ENCODE results near the gene RNF8.
"Not testable (repeated sequence)": the region's sequence is repeated elsewhere in the genome, so short reads cannot be mapped to it uniquely, and the experiment has no call there.

Gene RNF8

DNA sequence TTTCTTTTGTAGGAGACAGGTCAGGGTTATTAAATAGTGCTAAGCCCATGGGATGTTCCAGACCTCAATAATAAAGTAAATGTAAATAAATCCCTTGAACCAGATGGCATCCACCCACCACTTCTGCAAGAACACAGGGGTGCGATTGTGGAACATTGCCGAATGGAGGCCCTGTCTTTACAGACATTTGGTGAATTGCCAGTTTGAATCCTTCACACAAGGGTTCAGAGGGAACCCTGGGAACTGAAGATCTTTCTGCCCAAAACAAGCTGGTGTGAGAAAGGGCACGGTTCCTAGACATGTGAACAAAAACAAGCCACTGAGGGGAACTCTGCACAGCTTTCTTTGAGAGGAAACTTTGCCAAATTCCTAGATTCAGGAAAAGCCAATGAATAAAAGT lies 30.2 kb upstream of the RNF8 start:
- Mint-ChIP-seq H3K4me1 (peaks cover 25% of the 10 kb centered on the region), H3K4me3 (no peak overlapping the region), H3K36me3 (ENCODE audit: low read depth) (peaks cover 27% of the 10 kb centered on the region), H3K9me3 (no peaks in the 10 kb centered on the region), H3K27me3 (ENCODE audit: low read depth) (no peaks in the 10 kb centered on the region), H3K27ac (peak overlapping the region; percentile 36 to 66 (median 48))
- TF ChIP-seq, protein P1, sequence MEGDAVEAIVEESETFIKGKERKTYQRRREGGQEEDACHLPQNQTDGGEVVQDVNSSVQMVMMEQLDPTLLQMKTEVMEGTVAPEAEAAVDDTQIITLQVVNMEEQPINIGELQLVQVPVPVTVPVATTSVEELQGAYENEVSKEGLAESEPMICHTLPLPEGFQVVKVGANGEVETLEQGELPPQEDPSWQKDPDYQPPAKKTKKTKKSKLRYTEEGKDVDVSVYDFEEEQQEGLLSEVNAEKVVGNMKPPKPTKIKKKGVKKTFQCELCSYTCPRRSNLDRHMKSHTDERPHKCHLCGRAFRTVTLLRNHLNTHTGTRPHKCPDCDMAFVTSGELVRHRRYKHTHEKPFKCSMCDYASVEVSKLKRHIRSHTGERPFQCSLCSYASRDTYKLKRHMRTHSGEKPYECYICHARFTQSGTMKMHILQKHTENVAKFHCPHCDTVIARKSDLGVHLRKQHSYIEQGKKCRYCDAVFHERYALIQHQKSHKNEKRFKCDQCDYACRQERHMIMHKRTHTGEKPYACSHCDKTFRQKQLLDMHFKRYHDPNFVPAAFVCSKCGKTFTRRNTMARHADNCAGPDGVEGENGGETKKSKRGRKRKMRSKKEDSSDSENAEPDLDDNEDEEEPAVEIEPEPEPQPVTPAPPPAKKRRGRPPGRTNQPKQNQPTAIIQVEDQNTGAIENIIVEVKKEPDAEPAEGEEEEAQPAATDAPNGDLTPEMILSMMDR (IDR thresholded peaks at IDR 0.05; ENCODE audit: unreplicated experiment in 3 of 3), result no peak

DNA sequence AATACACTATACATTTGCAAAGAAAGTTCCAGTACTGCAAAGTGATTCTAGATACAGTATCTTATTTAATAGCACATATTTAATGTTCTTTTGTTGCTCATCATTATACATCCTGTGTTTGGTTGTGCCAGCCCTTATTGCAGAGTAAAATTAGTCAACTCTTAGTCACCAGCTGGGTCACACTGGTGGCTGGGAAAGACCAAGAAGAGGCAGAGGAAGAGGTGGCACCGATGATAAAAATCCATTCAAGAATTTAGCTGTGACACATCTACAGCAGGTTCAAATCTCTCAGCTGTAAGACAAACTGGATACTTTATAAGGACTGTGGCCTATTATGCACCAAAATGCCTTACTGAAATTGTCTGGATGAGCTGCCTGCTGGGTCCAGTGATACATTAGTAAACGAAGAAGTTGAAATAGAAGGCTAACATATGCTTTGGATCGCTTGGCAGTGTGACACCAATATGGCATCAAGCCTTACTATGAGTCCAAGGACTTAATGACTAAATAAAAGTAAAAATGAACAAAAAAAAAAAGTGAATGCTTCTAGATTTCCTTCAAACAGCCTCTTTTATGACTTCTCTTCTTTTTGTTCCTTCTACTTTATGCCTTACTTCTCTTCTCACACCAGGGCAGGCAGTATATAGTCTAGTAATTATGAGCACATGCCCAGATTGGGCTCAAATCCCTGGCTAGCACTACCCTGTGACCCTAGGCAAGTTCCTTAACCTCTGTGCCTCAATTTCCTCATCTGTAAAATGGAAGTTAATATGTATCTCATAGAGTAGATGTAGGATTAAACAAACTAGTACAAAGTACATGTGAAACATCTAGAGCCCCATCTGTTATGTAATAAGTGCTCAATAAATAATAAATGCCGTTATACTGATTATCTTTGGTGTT lies 29.4 kb upstream of the RNF8 start:
- Mint-ChIP-seq H3K27me3 (ENCODE audit: low read depth) (no peaks in the 10 kb centered on the region), H3K4me1 (peaks cover 25% of the 10 kb centered on the region), H3K4me3 (no peak overlapping the region), H3K27ac (peak overlapping the region; percentile 36 to 66 (median 48)), H3K36me3 (ENCODE audit: low read depth) (peaks cover 31% of the 10 kb centered on the region), H3K9me3 (no peaks in the 10 kb centered on the region)
- TF ChIP-seq, protein P1 (IDR thresholded peaks at IDR 0.05; ENCODE audit: unreplicated experiment in 3 of 3), result no peak

DNA sequence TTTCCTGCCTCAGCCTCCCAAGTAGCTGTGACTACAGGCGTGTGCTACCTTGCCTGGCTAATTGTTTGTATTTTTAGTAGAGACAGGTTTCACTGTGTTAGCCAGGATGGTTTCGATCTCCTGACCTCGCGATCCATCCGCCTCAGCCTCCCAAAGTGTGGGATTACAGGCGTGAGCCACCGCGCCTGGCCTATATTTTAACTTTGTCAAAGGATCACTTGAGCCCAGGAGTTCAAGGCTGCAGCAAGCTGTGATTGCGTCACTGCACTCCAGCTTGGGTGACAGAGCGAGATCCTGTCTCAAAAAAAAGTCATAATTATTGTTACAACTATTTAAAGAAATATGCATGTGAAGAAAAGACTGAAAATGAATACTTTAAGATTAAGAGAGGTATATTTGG lies 23.4 kb upstream of the RNF8 start:
- H3K27ac Mint-ChIP-seq; H3K4me3 Mint-ChIP-seq; H3K27me3 Mint-ChIP-seq (ENCODE audit: low read depth); H3K9me3 Mint-ChIP-seq; H3K4me1 Mint-ChIP-seq: not testable (repeated sequence)
- H3K36me3 Mint-ChIP-seq (ENCODE audit: low read depth), result peaks cover 38% of the 10 kb centered on the region

DNA sequence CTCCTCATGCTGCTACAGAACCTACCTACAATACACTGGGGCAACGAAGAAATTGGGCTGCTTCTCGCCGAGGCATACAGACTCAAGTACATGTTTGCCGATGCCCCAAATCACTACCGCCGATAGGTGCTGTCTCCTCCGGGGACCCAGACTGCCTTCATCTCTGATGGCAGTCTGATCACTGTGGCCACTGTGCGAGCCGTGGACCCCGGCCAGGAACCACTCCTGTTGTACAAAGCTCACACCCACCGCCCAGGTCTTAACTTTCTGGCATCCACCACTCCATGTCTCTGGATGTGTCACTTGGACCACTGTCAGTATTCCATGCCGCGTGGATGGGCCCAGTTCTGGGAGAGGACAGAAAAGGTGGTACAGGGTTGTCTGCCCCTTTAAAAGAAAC lies 22.7 kb upstream of the RNF8 start:
- Mint-ChIP-seq H3K36me3 (ENCODE audit: low read depth) (peaks cover 34% of the 10 kb centered on the region), H3K4me3 (no peak overlapping the region), H3K27ac (no peak overlapping the region), H3K4me1 (no peaks in the 10 kb centered on the region), H3K9me3 (no peaks in the 10 kb centered on the region), H3K27me3 (ENCODE audit: low read depth) (no peaks in the 10 kb centered on the region)
- TF ChIP-seq, protein P1 (IDR thresholded peaks at IDR 0.05; ENCODE audit: unreplicated experiment in 3 of 3), result no peak

DNA sequence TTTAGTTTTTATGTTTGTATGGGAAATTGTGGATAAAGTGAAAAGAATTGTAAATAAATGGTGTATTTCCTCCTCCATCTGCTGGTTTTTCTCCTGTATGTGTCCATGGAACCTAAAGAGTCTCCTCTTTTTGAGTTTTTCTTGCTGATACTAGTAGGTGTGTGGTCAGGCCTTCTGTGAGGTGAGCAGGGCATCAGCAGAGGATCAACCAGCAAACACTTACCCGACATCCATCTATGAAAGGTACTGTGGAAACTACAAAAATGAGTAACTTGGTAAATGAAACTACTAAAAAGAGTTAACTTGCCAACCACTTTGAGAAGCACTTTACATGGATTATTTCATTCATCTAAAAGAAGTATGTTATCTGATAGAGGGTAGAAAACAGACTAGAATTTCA lies 20.9 kb upstream of the RNF8 start:
- TF ChIP-seq, protein P1 (IDR thresholded peaks at IDR 0.05; ENCODE audit: unreplicated experiment in 3 of 3), result no peak
- no peak overlapping the region for H3K4me3 Mint-ChIP-seq
- H3K4me1 Mint-ChIP-seq, result no peaks in the 10 kb centered on the region
- no peaks in the 10 kb centered on the region for H3K9me3 Mint-ChIP-seq
- H3K27me3 Mint-ChIP-seq (ENCODE audit: low read depth), result no peaks in the 10 kb centered on the region
- peaks cover 25% of the 10 kb centered on the region for H3K36me3 Mint-ChIP-seq (ENCODE audit: low read depth)
- no peak overlapping the region for H3K27ac Mint-ChIP-seq

DNA sequence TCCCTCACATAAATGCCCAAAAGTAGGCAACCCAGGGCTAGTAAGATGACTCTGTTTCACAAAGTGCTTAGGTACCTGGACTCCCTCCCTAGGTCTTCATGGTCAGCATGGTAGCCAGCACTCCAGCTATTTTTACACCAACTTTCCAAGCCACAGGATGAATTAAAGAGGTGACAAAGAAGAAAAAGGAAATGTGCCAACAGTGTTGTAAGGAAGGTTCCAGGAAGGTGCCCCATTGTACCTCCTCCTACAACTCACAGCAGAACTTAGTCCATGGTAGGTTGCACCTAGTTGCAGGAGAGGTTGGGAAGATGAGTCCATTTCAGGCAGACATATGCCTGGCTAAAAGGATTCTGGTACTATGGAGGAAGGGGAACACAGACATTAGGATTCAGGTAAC lies 19.7 kb upstream of the RNF8 start:
- H3K27ac Mint-ChIP-seq, result no peak overlapping the region
- H3K36me3 Mint-ChIP-seq (ENCODE audit: low read depth), result peaks cover 24% of the 10 kb centered on the region
- H3K27me3 Mint-ChIP-seq (ENCODE audit: low read depth), result no peaks in the 10 kb centered on the region
- no peaks in the 10 kb centered on the region for H3K9me3 Mint-ChIP-seq
- no peak overlapping the region for H3K4me3 Mint-ChIP-seq
- H3K4me1 Mint-ChIP-seq, result no peaks in the 10 kb centered on the region
- TF ChIP-seq, protein P1 (IDR thresholded peaks at IDR 0.05; ENCODE audit: unreplicated experiment in 3 of 3), result no peak

DNA sequence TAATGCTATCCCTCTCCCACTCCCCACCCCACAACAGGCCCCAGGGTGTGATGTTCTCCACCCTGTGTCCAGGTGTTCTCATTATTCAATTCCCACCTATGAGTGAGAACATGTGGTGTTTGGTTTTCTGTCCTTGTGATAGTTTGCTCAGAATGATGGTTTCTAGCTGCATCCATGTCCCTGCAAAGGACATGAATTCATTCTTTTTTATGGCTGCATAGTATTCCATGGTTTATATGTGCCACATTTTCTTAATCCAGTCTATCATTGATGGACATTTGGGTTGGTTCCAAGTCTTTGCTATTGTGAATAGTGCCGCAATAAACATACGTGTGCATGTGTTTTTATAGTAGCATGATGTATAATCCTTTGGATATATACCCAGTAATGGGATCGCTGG lies 15.5 kb upstream of the RNF8 start:
- H3K36me3 Mint-ChIP-seq (ENCODE audit: low read depth); H3K4me1 Mint-ChIP-seq; H3K9me3 Mint-ChIP-seq; H3K4me3 Mint-ChIP-seq; H3K27me3 Mint-ChIP-seq (ENCODE audit: low read depth); H3K27ac Mint-ChIP-seq: not testable (repeated sequence)
